HL-60 (cell line): ENCODE measurements around the gene POLR3C.

ENCODE experiments used
- DNase-seq, 2 experiments: peaks; one replicate each; pipeline ENCODE4 v3.0.0-alpha.2; 2010 to 2020; ENCODE audit warnings: low read depth in 1 of 2, low spot score in 1 of 2
- H3K27ac ChIP-seq: fragments of 250-450 bp; sonication (Bioruptor Pico); replicated peaks from 2 replicates; pipeline ENCODE4 v1.5.1; 2020; ENCODE audit warnings: mild to moderate bottlenecking, moderate library complexity
- H3K27me3 ChIP-seq: fragments of 250-450 bp; sonication (Bioruptor Pico); 2 replicates; pipeline ENCODE4 v1.5.1; 2021; ENCODE audit warnings: mild to moderate bottlenecking, moderate library complexity; ENCODE audit not compliant: insufficient read depth, poor library complexity, severe bottlenecking
- H3K4me3 ChIP-seq: replicated peaks from 2 replicates; pipeline ENCODE4 v1.5.1; 2011; ENCODE audit warnings: mild to moderate bottlenecking, control low read depth, low read length; ENCODE audit not compliant: insufficient read depth
- GABPA ChIP-seq: IDR thresholded peaks from 2 replicates; pipeline ENCODE4 v1.6.1; 2012; ENCODE audit warnings: low read depth
- POLR2AphosphoS5 ChIP-seq: IDR thresholded peaks from 2 replicates; pipeline ENCODE4 v1.6.1; 2012; ENCODE audit warnings: low read depth
- REST ChIP-seq: IDR thresholded peaks from 2 replicates; pipeline ENCODE4 v1.6.1; 2012; ENCODE audit warnings: low read depth; ENCODE audit not compliant: insufficient replicate concordance
- SPI1 ChIP-seq: IDR thresholded peaks from 2 replicates; pipeline ENCODE4 v1.6.1; 2012; ENCODE audit warnings: low read depth, mild to moderate bottlenecking, borderline replicate concordance
- TF ChIP-seq, protein P1 (sequence below): IDR thresholded peaks from one replicate; pipeline ENCODE4 v1.5.1; 2011; ENCODE audit warnings: low read length, control low read depth, inconsistent platforms; ENCODE audit not compliant: insufficient read depth

POLR3C gene

GRCh38 chr1:145858901-145859490, 35.0 kb downstream of the POLR3C start, which contains the start of gene PIAS3:
Gene PIAS3 (minus strand): TSS chr1:145859081. CDS start chr1:145858990, 91 bp downstream.
- peak within 1 kb of the TSS; percentile 95 for H3K4me3 ChIP-seq
- no peaks in the 10 kb centered on the region for H3K27me3 ChIP-seq
- TF ChIP-seq GABPA (no peak), REST (no peak), SPI1 (no peak), POLR2AphosphoS5 (no peak)
- TF ChIP-seq, protein P1, sequence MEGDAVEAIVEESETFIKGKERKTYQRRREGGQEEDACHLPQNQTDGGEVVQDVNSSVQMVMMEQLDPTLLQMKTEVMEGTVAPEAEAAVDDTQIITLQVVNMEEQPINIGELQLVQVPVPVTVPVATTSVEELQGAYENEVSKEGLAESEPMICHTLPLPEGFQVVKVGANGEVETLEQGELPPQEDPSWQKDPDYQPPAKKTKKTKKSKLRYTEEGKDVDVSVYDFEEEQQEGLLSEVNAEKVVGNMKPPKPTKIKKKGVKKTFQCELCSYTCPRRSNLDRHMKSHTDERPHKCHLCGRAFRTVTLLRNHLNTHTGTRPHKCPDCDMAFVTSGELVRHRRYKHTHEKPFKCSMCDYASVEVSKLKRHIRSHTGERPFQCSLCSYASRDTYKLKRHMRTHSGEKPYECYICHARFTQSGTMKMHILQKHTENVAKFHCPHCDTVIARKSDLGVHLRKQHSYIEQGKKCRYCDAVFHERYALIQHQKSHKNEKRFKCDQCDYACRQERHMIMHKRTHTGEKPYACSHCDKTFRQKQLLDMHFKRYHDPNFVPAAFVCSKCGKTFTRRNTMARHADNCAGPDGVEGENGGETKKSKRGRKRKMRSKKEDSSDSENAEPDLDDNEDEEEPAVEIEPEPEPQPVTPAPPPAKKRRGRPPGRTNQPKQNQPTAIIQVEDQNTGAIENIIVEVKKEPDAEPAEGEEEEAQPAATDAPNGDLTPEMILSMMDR = no peak
- peak; percentile 78 to 80 for DNase-seq
- no peak within 1 kb of the TSS for H3K27ac ChIP-seq

DNA sequence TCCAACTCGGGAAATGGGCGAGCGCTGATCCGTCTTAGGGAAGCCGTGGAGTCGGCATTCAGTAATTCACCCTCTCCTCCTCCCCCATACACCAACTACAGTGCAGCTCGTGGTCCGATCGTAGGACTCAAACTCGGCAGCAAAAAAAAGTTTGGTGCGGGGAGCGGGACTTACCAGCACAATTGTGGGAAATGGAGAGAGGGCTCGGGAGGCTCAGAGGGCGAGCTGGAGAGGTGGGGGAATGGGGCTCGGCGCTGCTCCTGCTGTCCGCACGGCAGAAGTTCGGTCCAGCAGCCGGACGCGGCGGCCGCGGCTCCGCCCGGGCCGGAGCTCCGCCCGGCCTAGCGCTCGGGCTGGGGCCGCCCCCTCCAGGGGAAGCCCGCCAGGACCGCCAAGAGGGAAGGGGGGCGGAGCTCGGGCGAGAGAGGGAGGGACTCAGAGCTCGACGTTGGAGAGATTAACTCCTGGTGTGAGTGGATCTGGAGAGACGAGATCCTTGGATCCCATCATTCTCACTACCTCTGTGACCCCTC, 35.6 kb downstream of the POLR3C start:
- no peak for TF ChIP-seq REST
- no peak for TF ChIP-seq SPI1
- no peak for TF ChIP-seq POLR2AphosphoS5
- TF ChIP-seq, protein P1 = no peak
- TF ChIP-seq GABPA = no peak
- peak overlapping the region; percentile 95 for H3K4me3 ChIP-seq
- H3K27ac ChIP-seq = no peak overlapping the region
- H3K27me3 ChIP-seq = no peaks in the 10 kb centered on the region
- DNase-seq = peak; percentile 26 to 50

- Histone ChIP-seq H3K27ac (no peak overlapping the region), H3K4me3 (no peak overlapping the region), H3K27me3 (no peaks in the 10 kb centered on the region)
- DNase-seq = no peak
- TF ChIP-seq, protein P1 = no peak
- TF ChIP-seq SPI1 = no peak
- no peak for TF ChIP-seq POLR2AphosphoS5
- TF ChIP-seq GABPA = no peak
- no peak for TF ChIP-seq REST
Measured at GRCh38 chr1:145863282-145864018, 39.5 kb downstream of the POLR3C start.
